H1 (cell line): ENCODE data around the gene CCDC183. TPM values are rescaled to one million over a fixed set of nuclear protein-coding genes. Genes with fewer than 3 reads are reported as not detected.

ENCODE experiments used
- EGR1 ChIP-seq: IDR thresholded peaks from 2 replicates; pipeline ENCODE4 v1.6.1; 2011; ENCODE audit warnings: low read depth, low read length, borderline replicate concordance
- EZH2 ChIP-seq: fragments of 200-600 bp; sonication (generic); IDR thresholded peaks from 2 replicates; pipeline ENCODE4 v1.7.1; 2012; ENCODE audit warnings: low read depth, mild to moderate bottlenecking, moderate library complexity, low read length, inconsistent platforms; ENCODE audit not compliant: severe bottlenecking
- GTF2F1 ChIP-seq: IDR thresholded peaks from 2 replicates; pipeline ENCODE4 v1.6.1; 2012; ENCODE audit warnings: low read depth, low read length, improper control_type of control experiment, borderline replicate concordance
- HDAC2 ChIP-seq, 2 experiments: fragments of 300-600 bp in 1 of 2; sonication (generic) in 1 of 2; IDR thresholded peaks; 2 replicates each; pipeline ENCODE4 v1.6.1; 2011 to 2012; ENCODE audit warnings: low read depth in 2 of 2, low read length in 2 of 2, mild to moderate bottlenecking in 2 of 2, moderate library complexity in 2 of 2, borderline replicate concordance in 1 of 2, inconsistent platforms in 1 of 2
- MAX ChIP-seq: IDR thresholded peaks from 2 replicates; pipeline ENCODE4 v1.6.1; 2012; ENCODE audit warnings: inconsistent platforms
- ZNF274 ChIP-seq: IDR thresholded peaks from 2 replicates; pipeline ENCODE4 v1.7.0; 2012; ENCODE audit warnings: low read length, borderline replicate concordance; ENCODE audit errors: extremely low read depth
- polyA plus RNA-seq, 7 experiments: library from polyadenylated mRNA; depleted of rRNA in 3 of 7; stranded (reverse) in 5 of 7; unstranded in 2 of 7; fragments of >200 nt in 5 of 7; fragments of 200-250 nt in 2 of 7; gene quantifications; 1 replicate in 5 of 7; 2 replicates in 1 of 7; 4 replicates in 1 of 7; pipeline versions ENCODE4 v1.2.1 to v1.2.3, GENCODE V29; 2011 to 2013; ENCODE audit warnings: missing spikeins in 2 of 7, mixed read lengths in 2 of 7
- total RNA-seq: library from RNA; stranded (reverse); fragmentation: NEBNext Ultra II Directional; extraction: Animal tissue kit (Norgen Biotek cat#: 25700); gene quantifications from 2 replicates; pipeline ENCODE4 v1.2.1, GENCODE V29; 2021

The CCDC183 gene
- total and polyA plus RNA-seq, 2 of the 8 experiments (the other 6 are each of a cell fraction or from before 2014, with no cell fraction given), result 0.51 to 1.6 TPM

- no peak for TF ChIP-seq GTF2F1
- no peak for TF ChIP-seq HDAC2 (IDR thresholded peaks at IDR 0.05; ENCODE audit: borderline replicate concordance in 1 of 2, low read depth in 2 of 2, low read length in 2 of 2)
- TF ChIP-seq ZNF274, result no peak
- TF ChIP-seq EGR1, result no peak
- no peak for TF ChIP-seq MAX
- TF ChIP-seq EZH2, result no peak
Observed at GRCh38 chr9:136794281-136794999, 1.7 kb upstream of the CCDC183 start (continued).
